ENCODE data around the gene MRPL10.
A peak's percentile ranks its signal among the peaks of the same experiment; 100 is the strongest.

MRPL10 gene

GRCh38 chr17:47869114-47869513 is 37.8 kb upstream of the MRPL10 start:
- no peak overlapping the region for H3K4me3 ChIP-seq (ENCODE audit: low read length)
- TF ChIP-seq, protein P1, sequence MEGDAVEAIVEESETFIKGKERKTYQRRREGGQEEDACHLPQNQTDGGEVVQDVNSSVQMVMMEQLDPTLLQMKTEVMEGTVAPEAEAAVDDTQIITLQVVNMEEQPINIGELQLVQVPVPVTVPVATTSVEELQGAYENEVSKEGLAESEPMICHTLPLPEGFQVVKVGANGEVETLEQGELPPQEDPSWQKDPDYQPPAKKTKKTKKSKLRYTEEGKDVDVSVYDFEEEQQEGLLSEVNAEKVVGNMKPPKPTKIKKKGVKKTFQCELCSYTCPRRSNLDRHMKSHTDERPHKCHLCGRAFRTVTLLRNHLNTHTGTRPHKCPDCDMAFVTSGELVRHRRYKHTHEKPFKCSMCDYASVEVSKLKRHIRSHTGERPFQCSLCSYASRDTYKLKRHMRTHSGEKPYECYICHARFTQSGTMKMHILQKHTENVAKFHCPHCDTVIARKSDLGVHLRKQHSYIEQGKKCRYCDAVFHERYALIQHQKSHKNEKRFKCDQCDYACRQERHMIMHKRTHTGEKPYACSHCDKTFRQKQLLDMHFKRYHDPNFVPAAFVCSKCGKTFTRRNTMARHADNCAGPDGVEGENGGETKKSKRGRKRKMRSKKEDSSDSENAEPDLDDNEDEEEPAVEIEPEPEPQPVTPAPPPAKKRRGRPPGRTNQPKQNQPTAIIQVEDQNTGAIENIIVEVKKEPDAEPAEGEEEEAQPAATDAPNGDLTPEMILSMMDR (conservative IDR thresholded peaks at IDR 0.05; ENCODE audit: low read depth, low read length): no peak
- DNase-seq (ENCODE audit: low read depth): no peak

GRCh38 chr17:47867813-47868533 is 36.6 kb upstream of the MRPL10 start:
- TF ChIP-seq, protein P1 (conservative IDR thresholded peaks at IDR 0.05; ENCODE audit: low read depth, low read length): no peak
- no peak overlapping the region for H3K4me3 ChIP-seq (ENCODE audit: low read length)
- DNase-seq (ENCODE audit: low read depth): no peak

- no peak for DNase-seq (ENCODE audit: low read depth)
- H3K4me3 ChIP-seq (ENCODE audit: low read length): no peak overlapping the region
- TF ChIP-seq, protein P1 (conservative IDR thresholded peaks at IDR 0.05; ENCODE audit: low read depth, low read length): no peak
Measured at GRCh38 chr17:47866941-47867340, 35.6 kb upstream of the MRPL10 start.

GRCh38 chr17:47864791-47865216 is 33.5 kb upstream of the MRPL10 start:
- no peak overlapping the region for H3K4me3 ChIP-seq (ENCODE audit: low read length)
- TF ChIP-seq, protein P1 (conservative IDR thresholded peaks at IDR 0.05; ENCODE audit: low read depth, low read length): no peak
- no peak for DNase-seq (ENCODE audit: low read depth)

DNA sequence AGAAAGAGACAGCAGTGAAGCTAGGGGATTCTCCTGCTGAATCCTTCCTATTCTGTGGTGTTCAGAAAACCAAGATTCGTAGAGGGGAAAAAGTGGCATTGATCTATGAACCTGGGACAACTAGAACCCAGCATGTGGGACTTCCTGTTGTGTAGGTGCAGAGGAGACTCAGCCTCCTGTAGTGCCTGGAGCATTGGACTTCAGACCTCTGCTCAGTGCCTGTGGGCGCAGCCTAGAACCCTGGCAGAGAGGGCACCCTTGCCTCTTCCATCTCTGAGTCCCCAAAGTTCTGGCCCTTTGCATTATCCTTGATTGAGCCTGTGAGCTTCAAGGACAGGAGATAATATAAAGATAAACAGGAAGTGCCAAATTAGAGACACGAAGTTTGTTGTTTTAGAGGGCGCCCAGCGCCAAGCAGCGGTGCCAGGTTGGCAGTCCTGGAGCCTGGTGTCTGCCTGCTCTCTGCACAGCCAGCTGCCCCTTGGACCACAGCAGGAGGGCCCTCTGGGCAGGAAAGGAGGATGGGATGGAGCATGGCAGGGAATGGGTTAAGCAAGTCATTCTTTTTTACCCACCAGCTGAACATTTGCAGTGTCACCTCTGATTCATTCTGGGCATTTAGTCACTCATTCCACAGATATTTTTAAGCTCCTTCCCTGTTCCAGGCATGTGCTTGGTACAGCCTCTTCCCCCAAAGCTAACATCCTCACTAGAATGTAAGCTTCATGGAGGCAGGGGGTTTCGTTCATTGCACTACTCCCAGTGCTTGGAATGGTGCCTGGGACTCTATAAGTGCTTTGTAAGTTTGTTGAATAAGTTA is 31.5 kb upstream of the MRPL10 start:
- TF ChIP-seq, protein P1 (conservative IDR thresholded peaks at IDR 0.05; ENCODE audit: low read depth, low read length): no peak
- peak; percentile 43 for DNase-seq (ENCODE audit: low read depth)
- H3K4me3 ChIP-seq (ENCODE audit: low read length): no peak overlapping the region

- TF ChIP-seq, protein P1 (conservative IDR thresholded peaks at IDR 0.05; ENCODE audit: low read depth, low read length): no peak
- DNase-seq (ENCODE audit: low read depth): no peak
- H3K4me3 ChIP-seq (ENCODE audit: low read length): no peak overlapping the region
Measured at GRCh38 chr17:47860386-47860785, 29.0 kb upstream of the MRPL10 start.
